WTC11 (cell line): ENCODE measurements around the gene PRRC2B.

Experiments used
- ATF3 ChIP-seq: sonication (generic); formaldehyde crosslinking; conservative IDR thresholded peaks from 2 replicates; pipeline ENCODE4 v1.8.1; 2022; ENCODE audit warnings: mild to moderate bottlenecking, missing genetic modification reagents
- CBFB ChIP-seq: sonication (generic); formaldehyde crosslinking; IDR thresholded peaks from 2 replicates; pipeline ENCODE4 v1.8.1; 2022; ENCODE audit warnings: mild to moderate bottlenecking, low read depth, missing genetic modification reagents
- CDX4 ChIP-seq: fragments of 250-450 bp; sonication (Bioruptor Pico); IDR thresholded peaks from 2 replicates; pipeline ENCODE4 v1.9.0; 2021; ENCODE audit warnings: moderate library complexity, mild to moderate bottlenecking, inconsistent platforms, borderline replicate concordance
- CTCF ChIP-seq: fragments of 200-600 bp; IDR thresholded peaks from 2 replicates; pipeline ENCODE4 v1.8.0; 2022; ENCODE audit warnings: antibody characterized with exemption
- NFYB ChIP-seq: sonication (generic); formaldehyde crosslinking; conservative IDR thresholded peaks from 2 replicates; pipeline ENCODE4 v1.8.0; 2022; ENCODE audit warnings: low read depth, missing genetic modification reagents
- TF ChIP-seq, protein P1 (sequence below): sonication (generic); formaldehyde crosslinking; IDR thresholded peaks from 2 replicates; pipeline ENCODE4 v1.8.0; 2022; ENCODE audit warnings: mild to moderate bottlenecking, missing genetic modification reagents

DNA sequence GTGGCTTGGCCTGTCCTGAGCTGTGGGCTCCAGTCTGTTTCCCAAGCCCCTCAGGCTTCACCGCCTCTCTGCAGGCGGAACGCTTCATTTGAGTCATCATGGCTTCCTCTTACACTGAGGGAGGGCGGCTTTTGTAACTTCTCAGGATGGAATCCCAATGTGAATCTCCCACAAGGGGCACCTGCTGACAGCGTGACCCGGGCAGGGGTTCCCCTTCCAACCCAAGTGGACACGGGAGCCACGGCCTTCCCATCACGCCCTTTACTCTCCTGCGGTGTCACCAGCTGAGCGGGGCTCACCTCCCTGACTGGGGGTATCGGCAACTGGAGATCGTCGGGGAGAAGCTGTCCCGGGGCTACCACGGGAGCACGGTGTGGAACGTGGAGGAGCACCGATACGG is 124.7 kb downstream of the PRRC2B start:
- TF ChIP-seq NFYB (CRISPR knock-in tag) (no peak), CTCF (no peak), CDX4 (CRISPR knock-in tag) (no peak), ATF3 (CRISPR knock-in tag) (no peak), CBFB (CRISPR knock-in tag) (no peak)
- TF ChIP-seq, protein P1, sequence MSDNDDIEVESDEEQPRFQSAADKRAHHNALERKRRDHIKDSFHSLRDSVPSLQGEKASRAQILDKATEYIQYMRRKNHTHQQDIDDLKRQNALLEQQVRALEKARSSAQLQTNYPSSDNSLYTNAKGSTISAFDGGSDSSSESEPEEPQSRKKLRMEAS = no peak
